HEK293 (cell line): Measurements from ENCODE around the gene SLC7A4.
A peak's percentile ranks its signal among the peaks of the same experiment; 100 is the strongest.

Experiments used
- CTCF ChIA-PET: fragments of 350-600 bp; formaldehyde crosslinking; extraction: SDS; loops from one replicate; lab custom pipeline; 2021; ENCODE audit warnings: antibody characterized with exemption; lab: Yijun Ruan, JAX
- POLR2A ChIA-PET: fragments of 300-600 bp; formaldehyde crosslinking; extraction: SDS; loops from one replicate; lab custom pipeline; 2020; ENCODE audit warnings: antibody characterized with exemption, inconsistent platforms; lab: Yijun Ruan, JAX
- H3K27ac ChIP-seq: fragments of 200-500 bp; sonication (Bioruptor generic); 2 replicates; pipeline ENCODE4 v1.5.1; 2014; ENCODE audit warnings: low read depth, low read length, control low read depth, inconsistent platforms; ENCODE audit errors: extremely low read depth
- H3K36me3 ChIP-seq, 2 experiments: fragments of 200-500 bp in 1 of 2; sonication (Bioruptor generic) in 1 of 2; 1 replicate in 1 of 2; 2 replicates in 1 of 2; pipeline ENCODE4 v1.5.1; 2014 to 2017; ENCODE audit warnings: inconsistent platforms in 2 of 2, low read length in 2 of 2; ENCODE audit not compliant: control insufficient read depth in 2 of 2, insufficient read depth in 1 of 2
- H3K4me1 ChIP-seq: fragments of 200-500 bp; sonication (Bioruptor generic); 2 replicates; pipeline ENCODE4 v1.5.1; 2014; ENCODE audit warnings: mild to moderate bottlenecking, low read length, inconsistent platforms; ENCODE audit not compliant: control insufficient read depth, insufficient read depth
- H3K4me3 ChIP-seq: 2 replicates; pipeline ENCODE4 v1.5.1; 2011; ENCODE audit warnings: low read depth, mild to moderate bottlenecking, control low read depth, low read length, moderate library complexity
- H3K9me3 ChIP-seq: fragments of 200-500 bp; sonication (Bioruptor generic); 2 replicates; pipeline ENCODE4 v1.5.1; 2014; ENCODE audit warnings: low read depth, low read length, inconsistent platforms; ENCODE audit not compliant: control insufficient read depth, insufficient read depth
- GLI4 ChIP-seq: fragments of 450-650 bp; formaldehyde crosslinking; IDR thresholded peaks from 2 replicates; pipeline ENCODE4 v1.5.1; 2016; ENCODE audit warnings: missing biosample characterization, missing genetic modification characterization
- KLF8 ChIP-seq: fragments of 450-650 bp; formaldehyde crosslinking; IDR thresholded peaks from 2 replicates; pipeline ENCODE4 v1.5.1; 2016; ENCODE audit warnings: missing biosample characterization, missing genetic modification characterization
- SALL2 ChIP-seq: fragments of 450-650 bp; formaldehyde crosslinking; IDR thresholded peaks from 2 replicates; pipeline ENCODE4 v1.5.0; 2017; ENCODE audit warnings: missing biosample characterization, mild to moderate bottlenecking, missing genetic modification characterization, borderline replicate concordance
- SCRT2 ChIP-seq: fragments of 450-650 bp; formaldehyde crosslinking; IDR thresholded peaks from 2 replicates; pipeline ENCODE4 v1.5.1; 2016; ENCODE audit warnings: missing biosample characterization, missing genetic modification characterization
- ZBTB21 ChIP-seq: fragments of 450-650 bp; formaldehyde crosslinking; IDR thresholded peaks from 2 replicates; pipeline ENCODE4 v1.5.1; 2017; ENCODE audit warnings: missing biosample characterization, missing genetic modification characterization
- ZBTB48 ChIP-seq: fragments of 450-650 bp; formaldehyde crosslinking; IDR thresholded peaks from 2 replicates; pipeline ENCODE4 v1.5.1; 2016; ENCODE audit warnings: missing biosample characterization, missing genetic modification characterization
- ZNF138 ChIP-seq: fragments of 450-650 bp; formaldehyde crosslinking; IDR thresholded peaks from 2 replicates; pipeline ENCODE4 v1.5.1; 2016; ENCODE audit warnings: missing biosample characterization, missing genetic modification characterization, borderline replicate concordance
- ZNF146 ChIP-seq: fragments of 450-650 bp; formaldehyde crosslinking; IDR thresholded peaks from 2 replicates; pipeline ENCODE4 v1.5.1; 2016; ENCODE audit warnings: missing biosample characterization, missing genetic modification characterization
- ZNF274 ChIP-seq, 2 experiments: fragments of 200-500 bp in 1 of 2; fragments of 450-650 bp in 1 of 2; sonication (Bioruptor generic) in 1 of 2; formaldehyde crosslinking in 1 of 2; IDR thresholded peaks; 2 replicates each; pipeline versions ENCODE4 v1.5.1 to v1.6.1; 2014 to 2016; ENCODE audit warnings: borderline replicate concordance in 1 of 2, inconsistent platforms in 1 of 2, low read length in 1 of 2, missing biosample characterization in 1 of 2, missing genetic modification characterization in 1 of 2
- ZNF292 ChIP-seq: fragments of 450-650 bp; formaldehyde crosslinking; IDR thresholded peaks from 2 replicates; pipeline ENCODE4 v1.5.1; 2016; ENCODE audit warnings: low read depth, missing biosample characterization, missing genetic modification characterization, borderline replicate concordance
- ZNF433 ChIP-seq: fragments of 450-650 bp; formaldehyde crosslinking; IDR thresholded peaks from 2 replicates; pipeline ENCODE4 v1.5.1; 2016; ENCODE audit warnings: missing biosample characterization, missing genetic modification characterization, low read depth
- ZNF510 ChIP-seq: fragments of 450-650 bp; formaldehyde crosslinking; IDR thresholded peaks from 2 replicates; pipeline ENCODE4 v1.5.1; 2018; ENCODE audit warnings: mild to moderate bottlenecking, missing genetic modification characterization, missing biosample characterization; ENCODE audit not compliant: insufficient replicate concordance
- ZNF600 ChIP-seq: fragments of 450-650 bp; formaldehyde crosslinking; IDR thresholded peaks from 2 replicates; pipeline ENCODE4 v1.5.1; 2016; ENCODE audit warnings: missing biosample characterization, missing genetic modification characterization
- ZNF664 ChIP-seq: fragments of 450-650 bp; formaldehyde crosslinking; IDR thresholded peaks from 2 replicates; pipeline ENCODE4 v1.5.1; 2016; ENCODE audit warnings: missing biosample characterization, missing genetic modification characterization
- ZNF677 ChIP-seq: fragments of 450-650 bp; IDR thresholded peaks from 2 replicates; pipeline ENCODE4 v1.5.0; 2018; ENCODE audit warnings: missing biosample characterization, mild to moderate bottlenecking, missing genetic modification characterization, moderate library complexity
- ZNF692 ChIP-seq: fragments of 450-650 bp; formaldehyde crosslinking; IDR thresholded peaks from 2 replicates; pipeline ENCODE4 v1.5.1; 2016; ENCODE audit warnings: missing biosample characterization, missing genetic modification characterization
- ZSCAN16 ChIP-seq: fragments of 450-650 bp; formaldehyde crosslinking; IDR thresholded peaks from 2 replicates; pipeline ENCODE4 v1.5.1; 2016; ENCODE audit warnings: missing biosample characterization, missing genetic modification characterization

SLC7A4 gene

GRCh38 chr22:20997536-20998257, 34.7 kb downstream of the SLC7A4 start:
- Histone ChIP-seq H3K36me3 (peaks cover 0 to 79% of the 10 kb centered on the region in 2 experiments; a peak in 1 of 3 replicates), H3K27ac (no peak overlapping the region), H3K9me3 (no peaks in the 10 kb centered on the region), H3K4me1 (no peaks in the 10 kb centered on the region), H3K4me3 (no peak overlapping the region)
- TF ChIP-seq SCRT2 (tag by site-specific recombination) = peak; percentile 55
- TF ChIP-seq ZBTB48 (tag by site-specific recombination) = 0 out of 2 replicates have a peak, but pooled peaks have one; percentile 1
- no peak for TF ChIP-seq ZNF510 (tag by site-specific recombination)
- TF ChIP-seq ZNF600 (tag by site-specific recombination) = peak; percentile 58; the same call in 1 of the 2 replicates
- ChIA-PET CTCF (no interaction called here), POLR2A (interaction anchor here (0.6 to 5.9 kb wide), 4 partner anchors 16 to 141 kb away, joined by 3 to 80 read pairs (median 6); partner anchors contain the start of gene LZTR1)

- Histone ChIP-seq H3K36me3 (peaks cover 0 to 88% of the 10 kb centered on the region in 2 experiments; a peak in 1 of 3 replicates), H3K4me3 (no peak overlapping the region), H3K4me1 (no peaks in the 10 kb centered on the region), H3K27ac (no peak overlapping the region)
- ChIA-PET CTCF (interaction anchor here (0.8 kb wide), 1 partner anchor 111 kb away, joined by 3 read pairs; no protein-coding TSS in a partner anchor), POLR2A (interaction anchor here (0.6 to 3.0 kb wide), 2 partner anchors 14 to 15 kb away, joined by 3 to 13 read pairs; partner anchors contain the start of gene LZTR1)
- TF ChIP-seq ZNF433 (tag by site-specific recombination) (no peak), ZNF600 (tag by site-specific recombination) (peak; percentile 65)
- TF ChIP-seq, all 188 proteins: peak for 1
- H3K9me3 ChIP-seq = no peaks in the 10 kb centered on the region
Measured at GRCh38 chr22:20996598-20997535, 35.5 kb downstream of the SLC7A4 start.

- no peaks in the 10 kb centered on the region for H3K4me1 ChIP-seq
- H3K9me3 ChIP-seq = no peaks in the 10 kb centered on the region
- H3K36me3 ChIP-seq = peaks cover 0 to 96% of the 10 kb centered on the region in 2 experiments; a peak in 1 of 3 replicates
- no peak overlapping the region for H3K4me3 ChIP-seq
- TF ChIP-seq ZNF146 = no peak
- no peak for TF ChIP-seq ZNF138 (tag by site-specific recombination)
- TF ChIP-seq SALL2 (tag by site-specific recombination) = no peak
- no peak for TF ChIP-seq ZNF677 (tag by site-specific recombination)
- TF ChIP-seq KLF8 (tag by site-specific recombination) = no peak
- no peak for TF ChIP-seq GLI4
- no peak for TF ChIP-seq ZSCAN16 (tag by site-specific recombination)
- TF ChIP-seq ZNF292 (tag by site-specific recombination) = no peak
- no peak for TF ChIP-seq ZNF692
- TF ChIP-seq ZBTB21 = no peak
- no peak for TF ChIP-seq ZNF664
- no peak for TF ChIP-seq ZNF274 (IDR thresholded peaks at IDR 0.05; ENCODE audit: low read length)
- TF ChIP-seq ZNF274 (tag by site-specific recombination; IDR thresholded peaks at IDR 0.05; ENCODE audit: borderline replicate concordance) = no peak
- ChIA-PET POLR2A (interaction anchor here (3.0 kb wide), 1 partner anchor 14 kb away, joined by 13 read pairs; the partner anchor contains the start of gene LZTR1), CTCF (interaction anchor here (0.8 kb wide), 1 partner anchor 110 kb away, joined by 3 read pairs; no protein-coding TSS in a partner anchor)
- no peak overlapping the region for H3K27ac ChIP-seq
Measured at GRCh38 chr22:20996031-20996410, 36.3 kb downstream of the SLC7A4 start.
